GM21786 (cell line): ENCODE measurements around the gene ZNF705A.
"Not testable (repeated sequence)": the region's sequence is repeated elsewhere in the genome, so short reads cannot be mapped to it uniquely, and the experiment has no call there.

Experiments
- ATAC-seq: cut with Tn5 transposase; IDR thresholded peaks from one replicate; pipeline ENCODE4 v1.9.1; 2021; ENCODE audit not compliant: unreplicated experiment

The ZNF705A gene

GRCh38 chr12:8156845-8157244 is at the start of gene ZNF705A:
Gene ZNF705A (plus strand): TSS chr12:8157015. CDS start chr12:8172626, 15,611 bp downstream.
- ATAC-seq, result no peak

- ATAC-seq, result no peak
Observed at GRCh38 chr12:8108808-8109398, 47.9 kb upstream of the ZNF705A start.

- not testable (repeated sequence) for ATAC-seq
Observed at GRCh38 chr12:8113117-8113516, 43.7 kb upstream of the ZNF705A start.

GRCh38 chr12:8120072-8120713 is 36.6 kb upstream of the ZNF705A start:
- no peak for ATAC-seq

GRCh38 chr12:8123124-8123912 is 33.5 kb upstream of the ZNF705A start, which contains the start of gene CLEC4A:
Gene CLEC4A (plus strand): TSS chr12:8123617. CDS start chr12:8123879, 262 bp downstream.
- ATAC-seq, result no peak

- no peak for ATAC-seq
Observed at GRCh38 chr12:8127138-8127537, 29.7 kb upstream of the ZNF705A start.

- not testable (repeated sequence) for ATAC-seq
Observed at GRCh38 chr12:8133636-8134397, 23.0 kb upstream of the ZNF705A start.

- not testable (repeated sequence) for ATAC-seq
Observed at GRCh38 chr12:8134398-8134930, 22.4 kb upstream of the ZNF705A start.

GRCh38 chr12:8141647-8142046 is 15.2 kb upstream of the ZNF705A start:
- not testable (repeated sequence) for ATAC-seq

- no peak for ATAC-seq
Observed at GRCh38 chr12:8143261-8143660, 13.6 kb upstream of the ZNF705A start.

- no peak for ATAC-seq
Observed at GRCh38 chr12:8145754-8146441, 10.9 kb upstream of the ZNF705A start.

GRCh38 chr12:8146442-8146771 is 10.4 kb upstream of the ZNF705A start:
- ATAC-seq, result no peak

- ATAC-seq, result no peak
Observed at GRCh38 chr12:8154526-8154925, 2.3 kb upstream of the ZNF705A start.

- ATAC-seq, result no peak
Observed at GRCh38 chr12:8156416-8156815, 399 bp upstream of the ZNF705A start.

- ATAC-seq, result no peak
Observed at GRCh38 chr12:8157484-8158198, 826 bp downstream of the ZNF705A start.

- ATAC-seq, result not testable (repeated sequence)
Observed at GRCh38 chr12:8172911-8173310, 16.1 kb downstream of the ZNF705A start.

- ATAC-seq, result not testable (repeated sequence)
Observed at GRCh38 chr12:8179989-8180585, 23.3 kb downstream of the ZNF705A start.

- not testable (repeated sequence) for ATAC-seq
Observed at GRCh38 chr12:8181271-8181670, 24.5 kb downstream of the ZNF705A start.

- ATAC-seq, result not testable (repeated sequence)
Observed at GRCh38 chr12:8182923-8183322, 26.1 kb downstream of the ZNF705A start.
